ENCODE data around the gene LRRC8C. TPM values are rescaled to one million over a fixed set of nuclear protein-coding genes. Genes with fewer than 3 reads are reported as not detected.

Gene LRRC8C

Small RNA genes lying within 50 kb of the gene (small RNA-seq; reads per million reads assigned to genes)
- not detected for gene AC093423.1 (ENCODE audit: insufficient read depth)

All from neuronal stem cell (in vitro differentiated cells).